Neural progenitor cell (in vitro differentiated cells): ENCODE measurements around the gene BRAT1. TPM values are rescaled to one million over a fixed set of nuclear protein-coding genes. Genes with fewer than 3 reads are reported as not detected.

Source experiments
- DNase-seq: peaks from one replicate; pipeline ENCODE4 v3.0.0-alpha.2; 2016; ENCODE audit warnings: low spot score
- H2AFZ ChIP-seq: fragments of 200-600 bp; sonication (generic); replicated peaks from 2 replicates; pipeline ENCODE4 v1.6.1; 2016; ENCODE audit warnings: antibody characterized with exemption
- H3F3A ChIP-seq: fragments of 200-600 bp; sonication (generic); 2 replicates; pipeline ENCODE4 v1.6.1; 2016; ENCODE audit warnings: antibody characterized with exemption, low read depth
- H3K27ac ChIP-seq: fragments of 200-600 bp; sonication (generic); 2 replicates; pipeline ENCODE4 v1.5.1; 2016; ENCODE audit warnings: mild to moderate bottlenecking
- H3K27me3 ChIP-seq: fragments of 200-600 bp; sonication (generic); 2 replicates; pipeline ENCODE4 v1.6.1; 2016; ENCODE audit warnings: mild to moderate bottlenecking, moderate library complexity
- H3K36me3 ChIP-seq: fragments of 200-600 bp; sonication (generic); 2 replicates; pipeline ENCODE4 v1.5.1; 2016
- H3K4me1 ChIP-seq: fragments of 200-600 bp; sonication (generic); 2 replicates; pipeline ENCODE4 v1.6.1; 2016; ENCODE audit warnings: mixed run types
- H3K4me2 ChIP-seq: fragments of 200-600 bp; sonication (generic); 2 replicates; pipeline ENCODE4 v1.6.1; 2016
- H3K4me3 ChIP-seq: fragments of 200-600 bp; sonication (generic); 2 replicates; pipeline ENCODE4 v1.5.1; 2016
- H3K79me2 ChIP-seq: fragments of 200-600 bp; sonication (generic); 2 replicates; pipeline ENCODE4 v1.6.1; 2016; ENCODE audit warnings: low read depth
- H3K9ac ChIP-seq: fragments of 200-600 bp; sonication (generic); 2 replicates; pipeline ENCODE4 v1.6.1; 2016
- H3K9me3 ChIP-seq: fragments of 200-600 bp; sonication (generic); 2 replicates; pipeline ENCODE4 v1.5.1; 2016; ENCODE audit warnings: low read depth
- H4K20me1 ChIP-seq: fragments of 200-600 bp; sonication (generic); 2 replicates; pipeline ENCODE4 v1.6.1; 2016; ENCODE audit warnings: low read depth
- H3K27ac Mint-ChIP-seq: 3 replicates; pipeline ENCODE4 v1.8.0; 2021; ENCODE audit warnings: mixed read lengths
- H3K27me3 Mint-ChIP-seq: 2 replicates; pipeline ENCODE4 v1.8.0; 2022; ENCODE audit warnings: low read depth, mild to moderate bottlenecking, inconsistent platforms, moderate library complexity, mixed read lengths; ENCODE audit not compliant: insufficient read depth
- H3K36me3 Mint-ChIP-seq: 3 replicates; pipeline ENCODE4 v1.8.0; 2021; ENCODE audit warnings: mixed read lengths
- H3K4me1 Mint-ChIP-seq: 3 replicates; pipeline ENCODE4 v1.8.0; 2021; ENCODE audit warnings: mixed read lengths
- H3K4me3 Mint-ChIP-seq: 3 replicates; pipeline ENCODE4 v1.8.0; 2021; ENCODE audit warnings: mild to moderate bottlenecking, moderate library complexity, mixed read lengths
- H3K9me3 Mint-ChIP-seq: 3 replicates; pipeline ENCODE4 v1.8.0; 2020; ENCODE audit warnings: mixed read lengths
- EZH2 ChIP-seq: fragments of 200-600 bp; sonication (generic); IDR thresholded peaks from 2 replicates; pipeline ENCODE4 v1.6.1; 2017; ENCODE audit warnings: antibody characterized with exemption, mild to moderate bottlenecking, moderate library complexity
- EZH2phosphoT487 ChIP-seq: fragments of 200-600 bp; sonication (generic); IDR thresholded peaks from 2 replicates; pipeline ENCODE4 v1.6.1; 2017; ENCODE audit warnings: antibody characterized with exemption
- total RNA-seq: library from RNA; depleted of rRNA; stranded (reverse); fragments of >200 nt; gene quantifications from 2 replicates; pipeline ENCODE4 v1.2.3, GENCODE V29; 2015; ENCODE audit warnings: low replicate concordance
- TF ChIP-seq, protein P1 (sequence below): fragments of 200-600 bp; sonication (generic); IDR thresholded peaks from 2 replicates; pipeline ENCODE4 v1.5.1; 2017; ENCODE audit warnings: antibody characterized with exemption, mild to moderate bottlenecking

BRAT1 gene
- total RNA-seq, 1 donor from 2014 or later = 9.3 TPM

- Mint-ChIP-seq H3K27me3 (no peaks in the 10 kb centered on the region), H3K27ac (no peak overlapping the region), H3K36me3 (peaks cover 28% of the 10 kb centered on the region), H3K4me3 (no peak overlapping the region), H3K9me3 (no peaks in the 10 kb centered on the region), H3K4me1 (peaks cover 19% of the 10 kb centered on the region)
- TF ChIP-seq EZH2phosphoT487 (no peak), EZH2 (no peak)
- TF ChIP-seq, protein P1, sequence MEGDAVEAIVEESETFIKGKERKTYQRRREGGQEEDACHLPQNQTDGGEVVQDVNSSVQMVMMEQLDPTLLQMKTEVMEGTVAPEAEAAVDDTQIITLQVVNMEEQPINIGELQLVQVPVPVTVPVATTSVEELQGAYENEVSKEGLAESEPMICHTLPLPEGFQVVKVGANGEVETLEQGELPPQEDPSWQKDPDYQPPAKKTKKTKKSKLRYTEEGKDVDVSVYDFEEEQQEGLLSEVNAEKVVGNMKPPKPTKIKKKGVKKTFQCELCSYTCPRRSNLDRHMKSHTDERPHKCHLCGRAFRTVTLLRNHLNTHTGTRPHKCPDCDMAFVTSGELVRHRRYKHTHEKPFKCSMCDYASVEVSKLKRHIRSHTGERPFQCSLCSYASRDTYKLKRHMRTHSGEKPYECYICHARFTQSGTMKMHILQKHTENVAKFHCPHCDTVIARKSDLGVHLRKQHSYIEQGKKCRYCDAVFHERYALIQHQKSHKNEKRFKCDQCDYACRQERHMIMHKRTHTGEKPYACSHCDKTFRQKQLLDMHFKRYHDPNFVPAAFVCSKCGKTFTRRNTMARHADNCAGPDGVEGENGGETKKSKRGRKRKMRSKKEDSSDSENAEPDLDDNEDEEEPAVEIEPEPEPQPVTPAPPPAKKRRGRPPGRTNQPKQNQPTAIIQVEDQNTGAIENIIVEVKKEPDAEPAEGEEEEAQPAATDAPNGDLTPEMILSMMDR = no peak
- peaks cover 9% of the 10 kb centered on the region for H3F3A ChIP-seq
- H3K27me3 ChIP-seq = no peaks in the 10 kb centered on the region
- no peaks in the 10 kb centered on the region for H3K79me2 ChIP-seq
- H3K9ac ChIP-seq = no peak overlapping the region
- no peak for DNase-seq
- peaks cover 6% of the 10 kb centered on the region for H4K20me1 ChIP-seq
- H2AFZ ChIP-seq = no peak overlapping the region
- H3K4me2 ChIP-seq = no peak overlapping the region
- H3K4me1 ChIP-seq = peaks cover 9% of the 10 kb centered on the region
- no peak overlapping the region for H3K27ac ChIP-seq
- H3K36me3 ChIP-seq = no peaks in the 10 kb centered on the region
- no peaks in the 10 kb centered on the region for H3K9me3 ChIP-seq
- H3K4me3 ChIP-seq = no peak overlapping the region
Observed at GRCh38 chr7:2577914-2578680, 22.8 kb upstream of the BRAT1 start.

DNA sequence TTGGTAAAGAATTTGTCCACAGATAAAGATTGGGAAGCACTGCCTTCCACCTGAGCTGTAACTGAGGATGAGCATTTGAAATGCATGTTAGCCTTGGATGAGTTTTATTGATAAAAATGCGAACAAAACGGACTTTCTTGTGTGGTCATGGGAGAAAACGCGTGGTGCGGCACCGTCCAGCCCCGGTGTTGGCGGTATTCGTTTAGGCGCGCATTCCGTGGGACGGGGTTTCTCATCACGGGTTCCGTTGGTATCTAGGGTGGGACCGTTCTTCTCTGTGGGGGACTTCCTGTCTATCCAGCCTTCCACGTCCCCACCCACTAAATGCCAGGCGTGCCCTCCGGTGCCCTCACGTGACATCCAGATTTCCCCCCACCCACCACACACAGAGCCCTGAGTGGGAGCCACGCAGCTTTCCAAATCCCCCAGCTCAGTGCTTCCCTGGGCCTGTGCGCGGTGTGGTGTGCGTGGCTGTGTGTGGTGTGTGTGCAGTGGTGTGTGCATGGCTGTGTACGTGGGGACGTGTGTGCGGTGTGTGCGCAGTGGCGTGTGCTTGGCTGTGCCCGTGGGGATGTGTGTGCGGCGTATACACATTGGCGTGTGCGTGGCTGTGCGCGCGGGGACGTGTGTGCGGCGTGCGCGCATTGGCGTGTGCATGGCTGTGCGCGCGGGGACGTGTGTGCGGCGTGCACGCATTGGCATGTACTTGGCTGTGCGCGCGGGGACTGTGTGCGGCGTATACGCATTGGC is 21.6 kb upstream of the BRAT1 start:
- no peak for DNase-seq
- H3K9me3 Mint-ChIP-seq = no peaks in the 10 kb centered on the region
- H3K36me3 ChIP-seq = no peaks in the 10 kb centered on the region

DNA sequence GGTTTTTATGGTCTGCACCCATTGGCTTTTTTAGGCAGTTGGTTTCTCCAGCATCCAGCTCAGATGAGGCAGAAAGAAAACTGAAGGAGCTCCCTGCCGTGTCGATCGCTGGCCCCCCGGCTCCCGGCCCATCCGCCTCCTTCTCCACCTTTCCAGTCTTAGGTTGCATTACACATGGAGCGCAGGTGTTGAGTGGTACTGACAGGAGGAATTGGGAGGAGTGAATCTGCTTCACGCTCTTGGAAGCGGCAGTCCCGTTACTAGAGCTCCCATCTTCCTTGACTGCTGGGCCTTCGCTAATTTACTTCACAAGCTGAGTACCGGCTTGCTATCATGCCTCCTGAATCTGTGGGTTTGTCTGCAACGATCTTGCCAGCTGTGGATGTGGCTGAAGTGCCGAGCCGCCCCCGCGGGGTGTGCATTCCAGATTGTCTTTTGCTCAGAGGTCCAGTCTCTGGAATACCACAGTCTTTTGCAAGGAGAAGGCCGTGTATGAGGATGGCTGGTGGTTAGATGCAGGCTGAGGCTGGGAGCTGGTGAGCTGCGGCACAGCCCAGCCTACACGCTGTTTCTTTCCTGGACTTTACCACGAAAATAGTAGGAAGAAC is 20.5 kb upstream of the BRAT1 start:
- Histone ChIP-seq H3K9me3 (no peaks in the 10 kb centered on the region), H3K4me1 (peaks cover 8% of the 10 kb centered on the region), H3K4me2 (no peak overlapping the region), H4K20me1 (peaks cover 6% of the 10 kb centered on the region), H3K4me3 (no peak overlapping the region), H3K9ac (no peak overlapping the region), H2AFZ (no peak overlapping the region), H3K27ac (no peak overlapping the region), H3K36me3 (no peaks in the 10 kb centered on the region), H3K79me2 (no peaks in the 10 kb centered on the region), H3K27me3 (no peaks in the 10 kb centered on the region), H3F3A (peaks cover 7% of the 10 kb centered on the region)
- H3K27me3 Mint-ChIP-seq = no peaks in the 10 kb centered on the region
- H3K36me3 Mint-ChIP-seq = peaks cover 24% of the 10 kb centered on the region
- H3K4me3 Mint-ChIP-seq = no peak overlapping the region
- peak overlapping the region; percentile 80 for H3K27ac Mint-ChIP-seq
- DNase-seq = no peak
- TF ChIP-seq, protein P1 = no peak
- TF ChIP-seq EZH2phosphoT487 = no peak
- TF ChIP-seq EZH2 = no peak
- peaks cover 15% of the 10 kb centered on the region for H3K4me1 Mint-ChIP-seq
- H3K9me3 Mint-ChIP-seq = no peaks in the 10 kb centered on the region

More for the DNA sequence above, 21.6 kb upstream of the BRAT1 start:
- H3K4me1 ChIP-seq = peaks cover 8% of the 10 kb centered on the region
- peaks cover 6% of the 10 kb centered on the region for H4K20me1 ChIP-seq
- no peaks in the 10 kb centered on the region for H3K27me3 ChIP-seq
- TF ChIP-seq EZH2 (no peak), EZH2phosphoT487 (no peak)
- TF ChIP-seq, protein P1 = no peak
- Mint-ChIP-seq H3K36me3 (peaks cover 24% of the 10 kb centered on the region), H3K4me3 (no peak overlapping the region), H3K27me3 (no peaks in the 10 kb centered on the region), H3K27ac (no peak overlapping the region), H3K4me1 (peaks cover 15% of the 10 kb centered on the region)
- H3K79me2 ChIP-seq = no peaks in the 10 kb centered on the region
- no peak overlapping the region for H3K4me2 ChIP-seq
- H2AFZ ChIP-seq = no peak overlapping the region
- no peak overlapping the region for H3K9ac ChIP-seq
- H3K27ac ChIP-seq = no peak overlapping the region
- no peaks in the 10 kb centered on the region for H3K9me3 ChIP-seq
- H3F3A ChIP-seq = peaks cover 7% of the 10 kb centered on the region
- H3K4me3 ChIP-seq = no peak overlapping the region
